Heart left ventricle (tissue), 16 donors: ENCODE results near the gene LCE3B. TPM values are rescaled to one million over a fixed set of nuclear protein-coding genes. Genes with fewer than 3 reads are reported as not detected.

Source experiments
- ATAC-seq, 4 donors: fragments of 200-7000 bp; cut with Tn5 transposase; one replicate each; pipeline ENCODE4 v1.9.1; 2020 to 2022; ENCODE audit warnings: moderate library complexity in 4 of 4, mild to moderate bottlenecking in 3 of 4, moderate number of reproducible peaks in 1 of 4
- DNase-seq, 5 donors: peaks; one replicate each; pipeline ENCODE4 v3.0.0-alpha.2; 2020
- H3K27ac ChIP-seq, 12 donors: fragments of 200-600 bp; sonication (generic) in 4 of 12; one replicate each; pipeline versions ENCODE4 v1.5.0 to v1.8.0; 2016 to 2022; ENCODE audit warnings: mild to moderate bottlenecking in 2 of 12
- H3K27me3 ChIP-seq, 9 donors: fragments of 200-600 bp; sonication (generic) in 2 of 9; one replicate each; pipeline versions ENCODE4 v1.5.1 to v1.8.0; 2016 to 2022; ENCODE audit warnings: mild to moderate bottlenecking in 3 of 9
- H3K36me3 ChIP-seq, 9 donors: fragments of 200-600 bp; sonication (generic) in 2 of 9; one replicate each; pipeline versions ENCODE4 v1.5.0 to v1.8.0; 2018 to 2022; ENCODE audit warnings: mild to moderate bottlenecking in 2 of 9
- H3K4me1 ChIP-seq, 12 donors: fragments of 200-600 bp; sonication (generic) in 4 of 12; one replicate each; pipeline versions ENCODE4 v1.5.0 to v1.8.0; 2016 to 2022; ENCODE audit warnings: mild to moderate bottlenecking in 3 of 12
- H3K4me3 ChIP-seq, 12 donors: fragments of 200-600 bp; sonication (generic) in 4 of 12; one replicate each; pipeline versions ENCODE4 v1.5.0 to v1.8.0; 2017 to 2022; ENCODE audit warnings: mild to moderate bottlenecking in 9 of 12, moderate library complexity in 4 of 12
- H3K9me3 ChIP-seq, 12 donors: fragments of 200-600 bp; sonication (generic) in 4 of 12; one replicate each; pipeline versions ENCODE4 v1.5.0 to v1.8.0; 2016 to 2022; ENCODE audit warnings: mild to moderate bottlenecking in 1 of 12
- POLR2A ChIP-seq, 2 donors: fragments of 450-650 bp; IDR thresholded peaks; one replicate each; pipeline ENCODE4 v1.6.1; 2017; ENCODE audit warnings: antibody characterized with exemption in 2 of 2, mild to moderate bottlenecking in 2 of 2, moderate library complexity in 2 of 2
- WGBS, 4 donors: extraction: QIAGEN DNeasy Blood & Tissue Kit in 2 of 4; methylation state at CpG; one replicate each; pipeline versions ENCODE4 v1.1.5 to v1.1.7; 2013 to 2018; 5-methylcytosine and 5-hydroxymethylcytosine counted together
- intact Hi-C, 10 donors: fragments of 100-400 bp; cut with DNase I; formaldehyde crosslinking; loops; one replicate each; pipeline versions ENCODE4 v1.11.1 to v1.14.2; 2022
- long read RNA-seq, 3 donors: library from polyadenylated mRNA; unstranded; transcript quantifications; one replicate each; pipeline ENCODE4 v2.0.0, GENCODE V29; 2020 to 2021
- polyA plus RNA-seq, 2 donors: library from polyadenylated mRNA; stranded (reverse); fragments of 200-250 nt; gene quantifications; one replicate each; pipeline ENCODE4 v1.2.3, GENCODE V29; 2013
- total RNA-seq, 9 donors: library from RNA; depleted of rRNA in 2 of 9; stranded (reverse); fragments of >200 nt in 2 of 9; fragmentation: NEBNext Ultra II Directional in 3 of 9; extraction: Animal tissue kit (Norgen Biotek cat#: 25700) in 3 of 9; gene quantifications; one replicate each; pipeline versions ENCODE4 v1.1.0 to v1.2.4, GENCODE V29; 2016 to 2023
- TF ChIP-seq, protein P1 (sequence below), 12 donors: fragments of 200-600 bp; sonication (generic) in 4 of 12; IDR thresholded peaks; one replicate each; pipeline versions ENCODE4 v1.5.0 to v1.8.0; 2018 to 2022; ENCODE audit warnings: antibody characterized with exemption in 12 of 12, mild to moderate bottlenecking in 5 of 12
- donor health status: ischemic (EF 13 %, LVEDD 7.1; RV severe dilation, severe dysfunction).
- donor health status: healthy with polysubstance abuse.
- donor health status: DM: no; HTN: yes; CAD: no.
- donor health status: DM: no; HTN: no; CAD: no.
- donor health status: ischemic (EF 25% LVEDD 6.9; RV normal size, moderate dysfunction).
- donor health status: ischemic (EF 25% LVEDD 5.7; RV mildly dilated, moderate dysfunction).
- donor health status: healthy.
- donor health status: DM: yes; HTN: yes; CAD: no.
- donor health status: ischemic (EF 35%, LVEDD 5.7; RV mildly dilated, moderate dysfunction).
- donor health status: nonischemic (EF 11% LVEDD 7.7; RV severe dilation, severe dysfunction).
- donor health status: DM: yes; HTN: yes; CAD: no.
- donor health status: PGD.
- donor health status: ischemic (EF 29% LVEDD 5.4; RV normal size, mild dysfunction).
- donor health status: nonischemic (EF 23%, LVEDD 6.1; RV moderate dilation, normal function).

LCE3B gene, protein sequence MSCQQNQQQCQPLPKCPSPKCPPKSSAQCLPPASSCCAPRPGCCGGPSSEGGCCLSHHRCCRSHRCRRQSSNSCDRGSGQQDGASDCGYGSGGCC
- not detected for total RNA-seq
- not detected for polyA plus RNA-seq
- long read RNA-seq, donor 1 = 0 reads
- long read RNA-seq, donor 2 = 0 reads
- long read RNA-seq, donor 3 = 0 reads

DNA sequence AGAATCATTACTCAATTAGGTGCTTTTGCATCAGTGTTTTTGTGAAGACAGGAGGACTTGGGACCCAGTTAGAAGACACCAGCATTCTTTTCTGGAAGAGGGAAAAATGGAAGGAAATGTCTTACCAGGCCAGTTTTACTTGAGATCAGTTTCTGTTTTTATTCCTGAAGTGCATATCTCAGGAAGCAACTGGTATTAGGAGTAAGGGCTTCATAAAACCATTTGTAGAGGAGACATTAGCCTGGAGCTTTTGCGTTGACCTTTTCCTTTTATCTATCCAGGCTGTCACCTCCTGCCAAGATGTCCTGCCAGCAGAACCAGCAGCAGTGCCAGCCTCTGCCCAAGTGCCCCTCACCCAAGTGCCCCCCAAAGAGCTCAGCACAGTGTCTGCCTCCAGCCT, at the start of gene LCE3B:
Gene LCE3B, plus strand, starts transcription at position 301 of the 400 bp plus-strand sequence. Its CDS starts 0 bp downstream, at position 301.
- Histone ChIP-seq H3K27ac (no peak within 1 kb of the TSS), H3K36me3 (no peaks in the 10 kb centered on the region), H3K27me3 (peaks cover 0 to 20% (median 0%) of the 10 kb centered on the region in 9 donors), H3K4me3 (no peak within 1 kb of the TSS), H3K9me3 (peaks cover 0 to 12% (median 8%) of the 10 kb centered on the region in 12 donors), H3K4me1 (no peaks in the 10 kb centered on the region)
- intact Hi-C loops = no loop called here
- TF ChIP-seq, protein P1, sequence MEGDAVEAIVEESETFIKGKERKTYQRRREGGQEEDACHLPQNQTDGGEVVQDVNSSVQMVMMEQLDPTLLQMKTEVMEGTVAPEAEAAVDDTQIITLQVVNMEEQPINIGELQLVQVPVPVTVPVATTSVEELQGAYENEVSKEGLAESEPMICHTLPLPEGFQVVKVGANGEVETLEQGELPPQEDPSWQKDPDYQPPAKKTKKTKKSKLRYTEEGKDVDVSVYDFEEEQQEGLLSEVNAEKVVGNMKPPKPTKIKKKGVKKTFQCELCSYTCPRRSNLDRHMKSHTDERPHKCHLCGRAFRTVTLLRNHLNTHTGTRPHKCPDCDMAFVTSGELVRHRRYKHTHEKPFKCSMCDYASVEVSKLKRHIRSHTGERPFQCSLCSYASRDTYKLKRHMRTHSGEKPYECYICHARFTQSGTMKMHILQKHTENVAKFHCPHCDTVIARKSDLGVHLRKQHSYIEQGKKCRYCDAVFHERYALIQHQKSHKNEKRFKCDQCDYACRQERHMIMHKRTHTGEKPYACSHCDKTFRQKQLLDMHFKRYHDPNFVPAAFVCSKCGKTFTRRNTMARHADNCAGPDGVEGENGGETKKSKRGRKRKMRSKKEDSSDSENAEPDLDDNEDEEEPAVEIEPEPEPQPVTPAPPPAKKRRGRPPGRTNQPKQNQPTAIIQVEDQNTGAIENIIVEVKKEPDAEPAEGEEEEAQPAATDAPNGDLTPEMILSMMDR (IDR thresholded peaks at IDR 0.05) = no peak
- no peak for TF ChIP-seq POLR2A (IDR thresholded peaks at IDR 0.05)
- no peak for ATAC-seq
- no peak for DNase-seq
- WGBS, 4 donors = 80 to 90% (median 85%) methylated on average over 1 of the region's 1 CpG; no CpG with 5 or more reads in 1 of the 4 donors

DNA sequence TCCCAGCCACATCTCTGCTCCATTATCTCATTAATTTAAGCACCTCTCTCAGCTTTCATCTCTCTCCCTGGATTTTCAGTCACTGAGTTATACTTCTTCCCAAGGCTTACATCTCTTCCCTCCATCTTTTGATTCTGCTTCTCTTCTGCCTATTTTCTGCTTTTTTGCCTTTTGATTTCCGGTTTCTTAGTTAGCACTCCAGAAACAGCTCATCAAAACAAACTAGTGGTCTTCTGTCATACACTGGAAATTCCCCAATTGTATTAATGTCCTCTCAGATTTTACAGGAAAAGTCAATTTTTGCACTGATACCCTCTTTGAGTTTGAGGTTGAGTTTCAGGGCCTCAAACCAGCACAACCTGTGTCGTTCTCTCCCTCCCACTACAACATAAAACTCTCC, 48.5 kb upstream of the LCE3B start:
- Histone ChIP-seq H3K4me3 (no peak overlapping the region), H3K4me1 (no peaks in the 10 kb centered on the region), H3K27ac (no peak overlapping the region), H3K9me3 (peaks cover 0 to 28% (median 5%) of the 10 kb centered on the region in 12 donors), H3K36me3 (no peaks in the 10 kb centered on the region), H3K27me3 (no peaks in the 10 kb centered on the region)
- TF ChIP-seq, protein P1 (IDR thresholded peaks at IDR 0.05) = no peak
- no peak for TF ChIP-seq POLR2A (IDR thresholded peaks at IDR 0.05)
- no peak for DNase-seq
- ATAC-seq = no peak
- 47 to 60% (median 51%) methylated on average over 2 of the region's 2 CpGs for WGBS, 4 donors
- intact Hi-C loops = no loop called here

DNA sequence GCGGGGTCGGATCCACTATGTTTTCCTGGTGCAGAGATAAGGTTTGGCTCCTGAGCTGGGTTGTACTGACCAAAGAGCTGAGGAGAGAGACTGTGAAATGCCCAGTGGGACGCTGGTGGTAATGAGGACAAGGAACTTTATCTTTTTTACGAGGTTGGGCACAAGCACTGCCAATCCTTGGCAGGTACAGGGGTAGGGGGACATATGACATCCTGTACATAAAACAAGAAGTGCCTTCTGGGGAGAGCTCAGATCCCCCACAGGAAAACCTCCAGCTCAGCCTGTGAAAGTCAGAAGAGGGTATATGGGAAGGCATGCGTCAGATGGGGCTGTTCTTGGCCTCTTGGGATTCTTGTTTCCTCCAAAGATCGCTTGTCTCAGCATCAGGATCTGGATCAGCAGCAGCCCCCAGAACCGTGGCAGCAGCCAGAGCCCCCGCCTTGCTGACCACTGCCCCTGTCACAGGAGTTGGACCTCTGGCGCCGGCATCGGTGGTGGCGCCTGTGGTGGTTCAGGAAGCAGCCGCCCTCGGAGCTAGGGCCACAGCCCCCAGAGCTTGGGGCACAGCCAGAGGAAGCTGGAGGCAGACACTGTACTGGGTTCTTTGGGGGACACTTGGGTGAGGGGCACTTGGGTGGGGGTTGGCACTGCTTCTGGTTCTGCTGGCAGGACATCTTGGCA, 47.9 kb upstream of the LCE3B start:
- no peak for ATAC-seq
- no peaks in the 10 kb centered on the region for H3K36me3 ChIP-seq
- WGBS, 4 donors = 76 to 80% (median 77%) methylated on average over 14 of the region's 14 CpGs

DNA sequence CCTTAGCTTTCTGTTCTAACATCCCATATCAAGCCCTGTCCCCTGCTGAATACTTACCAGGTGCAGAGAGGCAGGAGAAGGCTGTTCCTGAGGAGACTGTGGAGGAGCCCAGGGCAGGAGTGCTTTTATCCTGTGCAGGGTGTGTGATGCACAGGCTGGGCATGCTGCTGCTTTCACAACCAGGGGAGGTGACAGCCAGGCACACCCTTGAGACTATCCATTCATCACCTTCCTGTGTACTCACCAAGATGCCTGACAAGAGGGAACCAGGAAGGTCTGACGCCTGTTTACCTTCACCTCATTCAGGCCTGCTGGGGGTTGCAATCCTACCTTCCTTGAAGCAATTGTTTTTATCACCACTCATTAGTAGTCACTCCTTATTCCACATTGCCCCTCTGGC, 46.9 kb upstream of the LCE3B start, which contains the start of gene LCE3E:
Gene LCE3E, minus strand, starts transcription at position 100 of the 400 bp plus-strand sequence. CDS start 572 bp downstream, outside the sequence.
- WGBS, 4 donors = 60 to 71% (median 65%) methylated on average over 1 of the region's 1 CpG
- H3K27me3 ChIP-seq = no peaks in the 10 kb centered on the region
- intact Hi-C loops = no loop called here

More for the DNA sequence above, 47.9 kb upstream of the LCE3B start:
- TF ChIP-seq, protein P1 (IDR thresholded peaks at IDR 0.05) = no peak
- TF ChIP-seq POLR2A (IDR thresholded peaks at IDR 0.05) = no peak
- no peak for DNase-seq
- Histone ChIP-seq H3K4me1 (no peaks in the 10 kb centered on the region), H3K27ac (no peak overlapping the region), H3K27me3 (no peaks in the 10 kb centered on the region), H3K9me3 (peaks cover 0 to 33% (median 7%) of the 10 kb centered on the region in 12 donors), H3K4me3 (no peak overlapping the region)
- intact Hi-C loops = no loop called here

More for the DNA sequence above, 46.9 kb upstream of the LCE3B start, which contains the start of gene LCE3E:
- TF ChIP-seq, protein P1 (IDR thresholded peaks at IDR 0.05) = no peak
- TF ChIP-seq POLR2A (IDR thresholded peaks at IDR 0.05) = no peak
- no peak for ATAC-seq
- Histone ChIP-seq H3K9me3 (peaks cover 0 to 33% (median 7%) of the 10 kb centered on the region in 12 donors), H3K4me1 (no peaks in the 10 kb centered on the region), H3K36me3 (no peaks in the 10 kb centered on the region), H3K4me3 (no peak within 1 kb of the TSS), H3K27ac (no peak within 1 kb of the TSS)
- no peak for DNase-seq
